ENCODE data around the gene MAP3K5. TPM values are rescaled to one million over a fixed set of nuclear protein-coding genes. Genes with fewer than 3 reads are reported as not detected.

Gene MAP3K5
- total RNA-seq, 2 donors from 2014 or later, result 65.7 to 98.4 TPM

- TF ChIP-seq CTCF (IDR thresholded peaks at IDR 0.05) (no peak), POLR2A (IDR thresholded peaks at IDR 0.05) (no peak), POLR2AphosphoS5 (IDR thresholded peaks at IDR 0.05) (no peak)
- Histone ChIP-seq H3K9me3 (no peaks in the 10 kb centered on the region), H3K27ac (peak overlapping the region in 1 of 2 donors; percentile 49), H3K4me3 (no peak overlapping the region), H3K36me3 (no peaks in the 10 kb centered on the region), H3K27me3 (replicated peaks; ENCODE audit: insufficient read depth) (no peaks in the 10 kb centered on the region), H3K4me1 (replicated peaks) (no peaks in the 10 kb centered on the region)
- DNase-seq (ENCODE audit: low spot score), result no peak
- WGBS, result 98% methylated on average over 4 of the region's 4 CpGs
- intact Hi-C loops (cut with DNase I), result loop anchor here (5.0 to 10.0 kb wide), 2 partner anchors 53 to 94 kb away; partner anchors contain the start of gene MAP3K5
Observed at GRCh38 chr6:136739071-136739470, 53.2 kb downstream of the MAP3K5 start.

GRCh38 chr6:136738692-136739057 lies 53.6 kb downstream of the MAP3K5 start:
- intact Hi-C loops (cut with DNase I), result loop anchor here (5.0 to 10.0 kb wide), 2 partner anchors 54 to 94 kb away; partner anchors contain the start of gene MAP3K5
- no peaks in the 10 kb centered on the region for H3K4me1 ChIP-seq (replicated peaks)
- H3K4me3 ChIP-seq, result no peak overlapping the region
- TF ChIP-seq POLR2A (IDR thresholded peaks at IDR 0.05) (no peak), POLR2AphosphoS5 (IDR thresholded peaks at IDR 0.05) (no peak), CTCF (IDR thresholded peaks at IDR 0.05) (no peak)
- 90% methylated on average over 6 of the region's 6 CpGs for WGBS
- no peaks in the 10 kb centered on the region for H3K36me3 ChIP-seq
- no peak for DNase-seq (ENCODE audit: low spot score)
- H3K9me3 ChIP-seq, result no peaks in the 10 kb centered on the region
- no peaks in the 10 kb centered on the region for H3K27me3 ChIP-seq (replicated peaks; ENCODE audit: insufficient read depth)
- H3K27ac ChIP-seq, result no peak overlapping the region

- Histone ChIP-seq H3K27me3 (replicated peaks; ENCODE audit: insufficient read depth) (no peaks in the 10 kb centered on the region), H3K9me3 (no peaks in the 10 kb centered on the region), H3K27ac (peak overlapping the region in 1 of 2 donors; percentile 7), H3K4me3 (no peak overlapping the region), H3K36me3 (no peaks in the 10 kb centered on the region), H3K4me1 (replicated peaks) (no peaks in the 10 kb centered on the region)
- WGBS, result 44% methylated on average over 9 of the region's 9 CpGs
- no peak for TF ChIP-seq POLR2A (IDR thresholded peaks at IDR 0.05)
- no peak for TF ChIP-seq CTCF (IDR thresholded peaks at IDR 0.05)
- TF ChIP-seq POLR2AphosphoS5 (IDR thresholded peaks at IDR 0.05), result no peak
- DNase-seq (ENCODE audit: low spot score), result no peak
- intact Hi-C loops (cut with DNase I), result loop anchor here (5.0 to 10.0 kb wide), 2 partner anchors 54 to 93 kb away; partner anchors contain the start of gene MAP3K5
Observed at GRCh38 chr6:136737871-136738691, 54.2 kb downstream of the MAP3K5 start.

- H3K9me3 ChIP-seq, result no peaks in the 10 kb centered on the region
- 98% methylated on average over 5 of the region's 5 CpGs for WGBS
- no peak for DNase-seq (ENCODE audit: low spot score)
Observed at GRCh38 chr6:136737374-136737844, 54.9 kb downstream of the MAP3K5 start.

More at GRCh38 chr6:136737374-136737844, 54.9 kb downstream of the MAP3K5 start:
- peak overlapping the region in 1 of 2 donors; percentile 7 for H3K27ac ChIP-seq
- H3K4me1 ChIP-seq (replicated peaks), result no peaks in the 10 kb centered on the region
- intact Hi-C loops (cut with DNase I), result loop anchor here (5.0 to 10.0 kb wide), 2 partner anchors 55 to 93 kb away; partner anchors contain the start of gene MAP3K5
- no peaks in the 10 kb centered on the region for H3K27me3 ChIP-seq (replicated peaks; ENCODE audit: insufficient read depth)
- no peaks in the 10 kb centered on the region for H3K36me3 ChIP-seq
- no peak overlapping the region for H3K4me3 ChIP-seq
- TF ChIP-seq POLR2A (IDR thresholded peaks at IDR 0.05) (no peak), POLR2AphosphoS5 (IDR thresholded peaks at IDR 0.05) (no peak), CTCF (IDR thresholded peaks at IDR 0.05) (no peak)
